Embryonic facial prominence (tissue), 1 donor: ENCODE data around the gene THPO.

ENCODE experiments used
- DNase-seq: peaks from one replicate; pipeline ENCODE4 v3.0.0-alpha.2; 2016; ENCODE audit errors: extremely low spot score

Gene THPO

GRCh38 chr3:184362668-184363546, 15.1 kb downstream of the THPO start:
- peak; percentile 96 for DNase-seq

- no peak for DNase-seq
Observed at GRCh38 chr3:184361932-184362667, 15.9 kb downstream of the THPO start.

GRCh38 chr3:184361532-184361931, 16.5 kb downstream of the THPO start, which contains the start of the genes CLCN2 and POLR2H:
CLCN2 (minus strand) TSS chr3:184361605; CDS start chr3:184361479, 126 bp downstream.
POLR2H (plus strand) TSS chr3:184361710; CDS start chr3:184363493, 1,783 bp downstream.
- no peak for DNase-seq

- DNase-seq: no peak
Observed at GRCh38 chr3:184360929-184361531, 17.0 kb downstream of the THPO start.

- DNase-seq: no peak
Observed at GRCh38 chr3:184360070-184360928, 17.7 kb downstream of the THPO start.

- DNase-seq: no peak
Observed at GRCh38 chr3:184359610-184360009, 18.4 kb downstream of the THPO start.

- DNase-seq: no peak
Observed at GRCh38 chr3:184358921-184359350, 19.1 kb downstream of the THPO start.

GRCh38 chr3:184358124-184358767, 19.8 kb downstream of the THPO start:
- DNase-seq: no peak

- no peak for DNase-seq
Observed at GRCh38 chr3:184357248-184358123, 20.5 kb downstream of the THPO start.

GRCh38 chr3:184355261-184356040, 22.6 kb downstream of the THPO start:
- DNase-seq: no peak

GRCh38 chr3:184354754-184355153, 23.3 kb downstream of the THPO start:
- no peak for DNase-seq

GRCh38 chr3:184354121-184354728, 23.8 kb downstream of the THPO start:
- DNase-seq: no peak

- no peak for DNase-seq
Observed at GRCh38 chr3:184353546-184353941, 24.5 kb downstream of the THPO start.

- no peak for DNase-seq
Observed at GRCh38 chr3:184352897-184353545, 25.0 kb downstream of the THPO start.

GRCh38 chr3:184352149-184352785, 25.7 kb downstream of the THPO start:
- no peak for DNase-seq

- no peak for DNase-seq
Observed at GRCh38 chr3:184351511-184352148, 26.4 kb downstream of the THPO start.

GRCh38 chr3:184350618-184351017, 27.4 kb downstream of the THPO start:
- no peak for DNase-seq
